Right lobe of liver (tissue), 4 donors: ENCODE measurements around the gene RTN3.

Experiments used
- POLR2A ChIP-seq: fragments of 450-650 bp; IDR thresholded peaks from one replicate; pipeline ENCODE4 v1.6.1; 2017; ENCODE audit warnings: antibody characterized with exemption, mild to moderate bottlenecking
- TF ChIP-seq, protein P1 (sequence below), 4 donors: fragments of 200-600 bp in 3 of 4; fragments of 450-650 bp in 1 of 4; IDR thresholded peaks; one replicate each; pipeline versions ENCODE4 v1.5.1 to v1.8.0; 2016 to 2022; ENCODE audit warnings: antibody characterized with exemption in 4 of 4, mild to moderate bottlenecking in 2 of 4
- donor health status: DM: no; HTN: no; CAD: no.
- donor health status: DM: no; HTN: no; CAD: no.
- donor health status: DM: no; HTN: yes; CAD: no.

- TF ChIP-seq, protein P1, sequence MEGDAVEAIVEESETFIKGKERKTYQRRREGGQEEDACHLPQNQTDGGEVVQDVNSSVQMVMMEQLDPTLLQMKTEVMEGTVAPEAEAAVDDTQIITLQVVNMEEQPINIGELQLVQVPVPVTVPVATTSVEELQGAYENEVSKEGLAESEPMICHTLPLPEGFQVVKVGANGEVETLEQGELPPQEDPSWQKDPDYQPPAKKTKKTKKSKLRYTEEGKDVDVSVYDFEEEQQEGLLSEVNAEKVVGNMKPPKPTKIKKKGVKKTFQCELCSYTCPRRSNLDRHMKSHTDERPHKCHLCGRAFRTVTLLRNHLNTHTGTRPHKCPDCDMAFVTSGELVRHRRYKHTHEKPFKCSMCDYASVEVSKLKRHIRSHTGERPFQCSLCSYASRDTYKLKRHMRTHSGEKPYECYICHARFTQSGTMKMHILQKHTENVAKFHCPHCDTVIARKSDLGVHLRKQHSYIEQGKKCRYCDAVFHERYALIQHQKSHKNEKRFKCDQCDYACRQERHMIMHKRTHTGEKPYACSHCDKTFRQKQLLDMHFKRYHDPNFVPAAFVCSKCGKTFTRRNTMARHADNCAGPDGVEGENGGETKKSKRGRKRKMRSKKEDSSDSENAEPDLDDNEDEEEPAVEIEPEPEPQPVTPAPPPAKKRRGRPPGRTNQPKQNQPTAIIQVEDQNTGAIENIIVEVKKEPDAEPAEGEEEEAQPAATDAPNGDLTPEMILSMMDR (IDR thresholded peaks at IDR 0.05), result no peak
- no peak for TF ChIP-seq POLR2A
Measured at GRCh38 chr11:63686926-63687325, 5.6 kb downstream of the RTN3 start.
